Suprapubic skin (tissue), 3 donors: ENCODE measurements around the gene TTLL5.

ENCODE experiments used
- CTCF ChIP-seq, 2 donors: fragments of 200-600 bp in 1 of 2; fragments of 450-650 bp in 1 of 2; sonication (generic) in 1 of 2; IDR thresholded peaks; one replicate each; pipeline ENCODE4 v1.5.1; 2016 to 2019; ENCODE audit warnings: antibody characterized with exemption in 2 of 2, mild to moderate bottlenecking in 1 of 2, moderate library complexity in 1 of 2
- POLR2AphosphoS5 ChIP-seq, 3 donors: sonication (generic); formaldehyde crosslinking; IDR thresholded peaks; one replicate each; pipeline ENCODE4 v1.6.1; 2017; ENCODE audit warnings: antibody characterized with exemption in 3 of 3

- TF ChIP-seq CTCF (IDR thresholded peaks at IDR 0.05) (no peak), POLR2AphosphoS5 (IDR thresholded peaks at IDR 0.05) (no peak)
These were observed 159.7 kb downstream of the TTLL5 start for GRCh38 chr14:75820761-75821160.
